ENCODE measurements around the gene IFNA8.
A peak's percentile ranks its signal among the peaks of the same experiment; 100 is the strongest.
"Not testable (repeated sequence)": the region's sequence is repeated elsewhere in the genome, so short reads cannot be mapped to it uniquely, and the experiment has no call there.

IFNA8 gene

DNA sequence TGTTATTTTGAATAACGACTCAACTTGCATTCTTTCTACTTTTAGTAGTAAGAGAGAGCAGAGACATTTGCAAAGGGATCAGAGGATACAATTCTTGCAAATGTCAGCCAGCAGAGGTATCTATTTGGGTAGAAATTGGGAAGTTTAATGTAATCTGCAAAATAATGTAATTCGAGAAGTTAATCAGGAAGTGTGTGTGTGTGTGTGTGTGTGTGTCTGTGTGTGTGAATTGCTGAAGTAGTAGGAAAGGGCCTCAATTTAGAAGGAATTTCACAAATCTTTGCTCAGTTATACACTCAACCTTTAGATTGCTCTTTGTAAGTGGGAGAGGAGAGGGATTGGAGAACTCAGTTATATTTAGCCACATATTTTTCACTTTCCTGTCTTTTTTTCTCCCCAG lies 20.3 kb downstream of the IFNA8 start:
- DNase-seq, result no peak

- no peak for DNase-seq
Measured at GRCh38 chr9:21432672-21433425, 23.9 kb downstream of the IFNA8 start.

GRCh38 chr9:21434202-21435014 lies 25.5 kb downstream of the IFNA8 start:
- peak; percentile 14 for DNase-seq

GRCh38 chr9:21435015-21435383 lies 26.1 kb downstream of the IFNA8 start:
- not testable (repeated sequence) for DNase-seq

- no peak for DNase-seq
Measured at GRCh38 chr9:21440139-21440538, 31.2 kb downstream of the IFNA8 start, which contains the start of gene IFNA1. TSS of gene IFNA1 (plus strand) at chr9:21440439. CDS start at chr9:21440508, 69 bp downstream.

DNA sequence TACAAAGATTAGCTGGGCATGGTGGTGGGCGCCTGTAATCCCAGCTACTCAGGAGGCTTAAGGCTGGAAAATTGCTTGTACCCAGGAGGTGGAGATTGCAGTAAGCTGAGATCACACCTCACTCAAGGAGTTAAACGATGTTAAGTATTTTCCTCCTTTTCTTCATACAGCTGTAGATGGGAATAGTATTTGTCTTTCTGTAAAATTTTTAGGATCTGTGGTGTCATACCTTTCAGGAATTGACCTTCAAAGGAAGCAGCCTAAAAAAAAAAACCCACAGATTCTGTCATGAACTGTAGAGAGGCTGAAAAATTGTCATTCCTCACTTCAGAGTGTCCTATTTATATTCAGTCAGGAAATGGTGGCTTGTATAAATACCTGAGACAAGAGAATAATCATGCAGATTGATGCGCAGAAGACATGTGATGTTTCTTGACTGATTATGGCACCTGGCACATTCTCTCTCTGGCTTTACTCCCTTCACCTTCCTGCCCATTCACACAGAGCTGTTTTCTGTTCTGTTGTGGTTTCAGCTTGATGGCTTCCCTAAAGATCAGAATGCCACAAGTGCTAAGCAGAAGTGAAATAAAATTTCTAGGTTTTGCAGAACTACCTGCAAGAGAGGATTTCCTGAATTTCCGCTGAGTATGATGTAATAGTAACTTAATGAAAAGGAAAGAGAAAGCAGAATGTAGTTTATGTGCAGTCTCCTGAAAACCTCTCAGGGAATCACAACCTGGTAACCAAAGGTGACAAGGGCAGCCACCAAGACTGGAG lies 35.1 kb downstream of the IFNA8 start:
- DNase-seq, result no peak

DNA sequence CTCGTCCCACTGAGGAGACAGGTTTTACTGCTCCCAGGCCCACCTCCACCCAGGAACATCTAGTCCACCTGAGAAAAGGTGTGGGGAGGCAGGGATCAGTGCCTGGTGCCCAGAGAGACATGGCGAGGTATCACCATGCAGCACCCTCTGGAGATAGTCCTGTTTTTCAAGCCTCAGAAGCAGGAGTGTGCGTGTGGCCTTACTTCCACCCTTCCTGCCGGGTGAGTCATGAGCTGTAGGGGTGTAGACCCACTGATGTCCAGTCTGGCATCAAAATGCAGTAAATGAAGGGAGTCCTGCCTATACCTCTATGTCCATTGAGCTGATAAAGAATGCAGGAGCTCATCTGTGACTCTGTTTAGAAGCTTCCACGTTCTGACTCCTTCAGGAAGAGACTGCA lies 40.4 kb downstream of the IFNA8 start:
- not testable (repeated sequence) for DNase-seq

DNA sequence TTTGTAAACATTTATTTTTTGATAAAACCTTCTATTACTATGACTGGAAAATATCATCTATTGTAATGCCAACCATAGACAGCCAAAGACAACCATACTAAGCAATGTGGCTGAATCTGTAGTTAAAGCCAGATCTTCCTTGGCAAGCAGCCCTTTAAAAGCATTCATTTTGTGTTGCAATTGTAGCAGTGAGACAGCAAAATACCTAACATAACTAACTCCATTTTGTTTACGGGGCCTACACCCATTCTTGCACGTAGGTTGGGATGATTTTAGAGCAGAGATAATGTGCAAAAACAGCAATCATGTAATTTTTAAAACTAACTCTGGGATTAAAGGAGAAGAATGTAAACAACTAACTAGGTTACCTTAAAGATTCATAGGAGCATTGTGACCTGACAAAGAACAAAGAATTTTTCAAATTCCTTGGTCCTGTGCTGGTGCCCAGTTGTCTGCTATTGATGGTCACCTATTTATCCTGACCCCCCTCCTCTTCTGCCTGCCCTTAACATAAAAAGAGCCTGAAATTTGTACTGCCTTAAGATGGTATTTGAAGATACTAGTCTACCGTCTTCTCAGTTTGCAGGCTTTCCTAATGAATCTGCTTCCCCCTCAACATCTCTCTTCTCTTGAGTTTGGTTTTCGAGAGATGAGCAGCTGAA lies 41.9 kb downstream of the IFNA8 start:
- DNase-seq, result no peak

DNA sequence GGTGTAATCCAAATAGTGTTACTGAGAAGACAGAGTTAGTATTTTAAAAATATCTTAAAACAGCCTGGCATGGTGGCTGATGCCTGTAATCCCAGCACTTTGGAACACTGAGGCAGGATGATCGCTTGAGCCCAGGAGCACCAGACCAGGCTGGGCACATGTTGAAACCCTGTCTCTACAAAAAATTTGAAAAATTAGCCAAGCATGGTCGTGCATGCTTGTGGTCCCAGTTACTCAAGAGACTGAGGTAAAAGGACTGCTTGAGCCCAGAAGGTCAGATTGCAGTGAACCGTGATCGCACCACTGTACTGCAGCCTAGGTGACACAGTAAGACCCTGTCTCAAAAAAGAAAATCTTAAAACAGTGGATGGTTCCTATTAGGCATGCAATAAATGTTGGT lies 43.8 kb downstream of the IFNA8 start:
- DNase-seq, result no peak

- DNase-seq, result no peak
Measured at GRCh38 chr9:21454149-21454548, 45.2 kb downstream of the IFNA8 start.

DNA sequence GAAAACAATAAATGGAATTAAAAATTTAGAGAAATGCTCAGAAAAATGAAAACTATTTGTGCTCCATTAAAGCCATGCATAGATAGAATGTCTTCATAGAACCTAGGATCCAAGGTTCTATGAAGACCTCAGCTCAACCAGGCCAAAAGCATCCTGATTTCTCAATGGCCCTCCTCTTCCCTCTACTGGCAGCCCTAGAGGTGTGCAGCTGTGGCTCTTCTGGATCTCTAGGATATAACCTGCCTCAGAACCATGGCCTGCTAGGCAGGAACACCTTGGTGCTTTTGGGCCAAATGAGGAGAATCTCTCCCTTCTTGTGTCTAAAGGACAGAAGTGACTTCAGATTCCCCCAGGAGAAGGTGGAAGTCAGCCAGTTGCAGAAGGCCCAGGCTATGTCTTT lies 46.4 kb downstream of the IFNA8 start:
- no peak for DNase-seq

Measured in stimulated activated CD4-positive, alpha-beta T cell treated with anti-CD3 and anti-CD28 coated beads, Interleukin-4, amount 100 ng/mL, for 1 hour (primary cell).